Ramos (cell line): Measurements from ENCODE around the gene CDC14A.

Source experiments
- in situ Hi-C: fragments of 300-500 bp; cut with MboI; formaldehyde crosslinking; loops from one replicate; pipeline ENCODE4 v1.14.3; 2022; ENCODE audit warnings: low sequenced_read_pairs; ENCODE audit not compliant: unreplicated experiment

Gene CDC14A

GRCh38 chr1:100557606-100557953 is 205.3 kb downstream of the CDC14A start:
- in situ Hi-C loops: no loop called here

- in situ Hi-C loops: no loop called here
Measured at GRCh38 chr1:100565533-100565932, 213.2 kb downstream of the CDC14A start.

GRCh38 chr1:100565937-100566699 is 213.8 kb downstream of the CDC14A start:
- in situ Hi-C loops: no loop called here

GRCh38 chr1:100567062-100567461 is 214.8 kb downstream of the CDC14A start:
- in situ Hi-C loops: no loop called here
